Body of pancreas (tissue), 4 donors: ENCODE results near the gene RAD51AP2.

Experiments
- POLR2A ChIP-seq, 3 donors: fragments of 450-650 bp; IDR thresholded peaks; one replicate each; pipeline ENCODE4 v1.6.1; 2016; ENCODE audit warnings: antibody characterized with exemption in 3 of 3, mild to moderate bottlenecking in 2 of 3
- TF ChIP-seq, protein P1 (sequence below), 7 experiments: fragments of 450-650 bp in 4 of 7; fragments of 200-600 bp in 3 of 7; sonication (generic) in 3 of 7; IDR thresholded peaks; one replicate each; pipeline ENCODE4 v1.5.1; 2016 to 2019; ENCODE audit warnings: antibody characterized with exemption in 7 of 7

DNA sequence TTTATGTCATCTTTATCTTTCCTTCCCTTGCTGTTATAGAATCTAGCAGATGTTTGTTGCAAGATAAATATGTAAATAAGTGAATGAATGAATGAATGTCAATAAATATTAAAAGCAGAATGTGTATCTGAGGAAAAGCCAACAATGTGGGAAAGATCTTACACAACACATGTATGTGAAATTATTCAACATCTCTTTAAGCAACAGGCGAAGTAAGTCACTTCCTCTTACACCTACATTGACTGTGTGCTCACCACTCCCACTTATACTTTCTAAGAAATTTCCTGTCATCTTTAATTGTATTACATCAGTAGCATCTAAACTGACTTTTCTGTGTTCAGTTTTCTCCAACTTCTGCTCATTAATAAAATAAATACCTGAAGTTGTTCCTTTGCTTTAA, 43.0 kb downstream of the RAD51AP2 start:
- TF ChIP-seq, protein P1, sequence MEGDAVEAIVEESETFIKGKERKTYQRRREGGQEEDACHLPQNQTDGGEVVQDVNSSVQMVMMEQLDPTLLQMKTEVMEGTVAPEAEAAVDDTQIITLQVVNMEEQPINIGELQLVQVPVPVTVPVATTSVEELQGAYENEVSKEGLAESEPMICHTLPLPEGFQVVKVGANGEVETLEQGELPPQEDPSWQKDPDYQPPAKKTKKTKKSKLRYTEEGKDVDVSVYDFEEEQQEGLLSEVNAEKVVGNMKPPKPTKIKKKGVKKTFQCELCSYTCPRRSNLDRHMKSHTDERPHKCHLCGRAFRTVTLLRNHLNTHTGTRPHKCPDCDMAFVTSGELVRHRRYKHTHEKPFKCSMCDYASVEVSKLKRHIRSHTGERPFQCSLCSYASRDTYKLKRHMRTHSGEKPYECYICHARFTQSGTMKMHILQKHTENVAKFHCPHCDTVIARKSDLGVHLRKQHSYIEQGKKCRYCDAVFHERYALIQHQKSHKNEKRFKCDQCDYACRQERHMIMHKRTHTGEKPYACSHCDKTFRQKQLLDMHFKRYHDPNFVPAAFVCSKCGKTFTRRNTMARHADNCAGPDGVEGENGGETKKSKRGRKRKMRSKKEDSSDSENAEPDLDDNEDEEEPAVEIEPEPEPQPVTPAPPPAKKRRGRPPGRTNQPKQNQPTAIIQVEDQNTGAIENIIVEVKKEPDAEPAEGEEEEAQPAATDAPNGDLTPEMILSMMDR (IDR thresholded peaks at IDR 0.05), result no peak
- no peak for TF ChIP-seq POLR2A (IDR thresholded peaks at IDR 0.05)
